ES-I3 (cell line): ENCODE data around the gene PRKACB.

Experiments
- H3K36me3 ChIP-seq: 2 replicates; pipeline ENCODE4 v1.6.1; 2013; ENCODE audit warnings: mild to moderate bottlenecking, low read length, control low read depth, moderate library complexity; ENCODE audit not compliant: insufficient read depth
- H3K4me1 ChIP-seq: 2 replicates; pipeline ENCODE4 v1.6.1; 2013; ENCODE audit warnings: mild to moderate bottlenecking, control low read depth, low read length; ENCODE audit not compliant: insufficient read depth
- H3K9ac ChIP-seq: 2 replicates; pipeline ENCODE4 v1.6.1; 2013; ENCODE audit warnings: low read depth, mild to moderate bottlenecking, low read length, moderate library complexity
- H3K9me3 ChIP-seq: 2 replicates; pipeline ENCODE4 v1.6.1; 2013; ENCODE audit warnings: mild to moderate bottlenecking, low read length, moderate library complexity; ENCODE audit not compliant: control insufficient read depth, insufficient read depth

Gene PRKACB

DNA sequence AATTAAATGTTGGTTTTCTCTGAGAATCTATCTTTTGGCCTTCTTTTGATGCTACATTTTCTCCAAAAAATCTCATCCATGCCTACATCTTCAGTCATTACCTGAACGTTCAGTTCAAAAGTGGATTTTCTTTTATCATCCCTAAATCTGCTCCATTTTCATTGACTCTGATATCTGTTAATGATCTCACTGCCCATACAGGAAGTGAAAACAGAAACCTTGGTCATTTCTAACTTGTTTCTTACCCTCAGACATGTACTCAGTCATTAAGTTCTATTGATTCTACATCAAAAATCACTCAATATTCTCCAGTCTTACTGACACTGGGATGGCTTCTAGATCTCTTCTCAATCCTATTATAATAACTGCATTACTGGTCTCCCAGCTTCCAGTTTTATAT is 22.7 kb downstream of the PRKACB start:
- Histone ChIP-seq H3K9me3 (no peaks in the 10 kb centered on the region), H3K4me1 (no peaks in the 10 kb centered on the region), H3K36me3 (no peaks in the 10 kb centered on the region), H3K9ac (no peak overlapping the region)

DNA sequence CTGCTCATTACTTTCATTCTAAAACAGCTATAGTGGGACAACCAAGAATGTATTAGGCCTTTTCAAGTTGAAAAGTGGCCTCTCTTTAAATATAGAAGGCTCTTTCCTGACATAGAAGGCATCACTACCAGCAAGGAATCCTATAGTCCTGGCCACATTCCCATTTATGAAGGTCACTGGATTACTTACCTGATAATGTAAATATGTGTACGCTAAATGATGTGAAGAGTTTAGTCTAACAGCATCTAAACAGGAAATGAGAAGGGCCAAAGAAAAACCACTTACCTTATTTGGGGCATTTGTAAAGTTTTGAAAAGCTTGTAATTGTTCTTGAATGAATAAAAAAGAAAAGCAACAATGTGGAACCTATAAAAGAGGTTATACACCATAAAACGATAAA is 24.7 kb downstream of the PRKACB start:
- Histone ChIP-seq H3K9me3 (no peaks in the 10 kb centered on the region), H3K9ac (no peak overlapping the region), H3K4me1 (peaks cover 7% of the 10 kb centered on the region; the same call in 1 of the 2 replicates), H3K36me3 (no peaks in the 10 kb centered on the region)

DNA sequence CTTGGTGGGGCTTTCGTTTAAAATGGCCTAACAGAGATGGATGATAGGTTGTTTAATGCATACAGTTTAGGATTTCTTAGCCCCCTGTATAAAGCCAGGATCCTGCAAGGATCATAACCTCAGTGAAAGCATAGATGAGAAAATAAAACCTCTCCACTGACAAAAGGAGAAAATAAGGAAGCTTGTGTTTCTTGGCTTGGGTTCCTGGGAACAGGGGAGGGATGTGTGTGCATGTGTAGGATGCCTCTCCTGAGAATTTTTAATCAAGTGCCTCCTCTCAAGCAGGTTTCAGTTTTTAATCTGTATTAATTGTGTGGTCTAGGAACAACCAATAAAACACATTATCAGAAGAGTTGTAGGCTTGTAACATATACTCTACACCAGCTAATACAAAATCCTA is 26.1 kb downstream of the PRKACB start:
- Histone ChIP-seq H3K9ac (no peak overlapping the region), H3K4me1 (peaks cover 11% of the 10 kb centered on the region), H3K36me3 (no peaks in the 10 kb centered on the region)

DNA sequence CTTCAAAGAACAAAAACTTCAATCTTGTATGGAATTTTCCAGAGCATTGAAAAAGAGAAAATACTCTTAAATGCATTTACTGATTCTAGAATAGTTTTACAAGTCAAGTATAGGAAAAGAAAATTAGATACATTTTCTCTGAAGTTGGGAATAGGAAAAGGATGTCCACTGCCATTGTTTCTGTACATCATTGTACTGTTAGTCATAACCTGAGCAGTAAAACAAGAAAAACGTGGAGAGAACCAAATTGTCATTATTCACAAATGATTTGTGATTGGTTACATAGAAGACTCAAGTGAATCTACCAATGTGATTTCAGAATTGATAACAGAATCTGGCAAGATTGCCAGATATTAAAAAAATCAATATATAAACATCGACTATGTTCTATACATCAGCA is 27.4 kb downstream of the PRKACB start:
- Histone ChIP-seq H3K9ac (no peak overlapping the region), H3K9me3 (no peaks in the 10 kb centered on the region)

More for the DNA sequence above, 26.1 kb downstream of the PRKACB start:
- no peaks in the 10 kb centered on the region for H3K9me3 ChIP-seq

DNA sequence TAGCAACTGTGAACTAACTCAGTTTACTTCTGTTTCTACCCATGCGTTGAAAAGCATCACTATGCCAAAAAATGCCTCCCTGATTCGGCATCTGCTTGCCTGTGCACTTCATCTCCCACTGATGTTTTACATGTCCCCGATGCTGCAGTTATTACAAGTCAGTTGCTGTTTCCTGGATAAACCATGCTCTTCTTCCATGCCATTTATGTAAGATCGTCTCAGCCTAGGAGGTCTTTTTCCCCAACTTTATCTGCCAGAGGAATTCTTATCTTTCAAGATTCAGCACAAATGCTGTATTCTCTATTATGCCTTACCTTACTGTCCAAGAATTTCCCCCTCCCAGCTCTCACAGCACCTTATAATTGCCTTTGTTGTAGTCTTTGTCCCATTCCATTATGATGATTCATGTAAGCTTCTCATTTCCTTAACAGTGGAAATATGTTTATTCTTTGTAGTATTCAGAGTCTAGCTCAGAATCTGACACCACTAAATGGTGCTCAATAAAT is 30.0 kb downstream of the PRKACB start:
- no peaks in the 10 kb centered on the region for H3K9me3 ChIP-seq
- H3K36me3 ChIP-seq = no peaks in the 10 kb centered on the region
- H3K9ac ChIP-seq = no peak overlapping the region
- H3K4me1 ChIP-seq = peaks cover 11% of the 10 kb centered on the region

More for the DNA sequence above, 27.4 kb downstream of the PRKACB start:
- H3K36me3 ChIP-seq = no peaks in the 10 kb centered on the region
- H3K4me1 ChIP-seq = peaks cover 11% of the 10 kb centered on the region

DNA sequence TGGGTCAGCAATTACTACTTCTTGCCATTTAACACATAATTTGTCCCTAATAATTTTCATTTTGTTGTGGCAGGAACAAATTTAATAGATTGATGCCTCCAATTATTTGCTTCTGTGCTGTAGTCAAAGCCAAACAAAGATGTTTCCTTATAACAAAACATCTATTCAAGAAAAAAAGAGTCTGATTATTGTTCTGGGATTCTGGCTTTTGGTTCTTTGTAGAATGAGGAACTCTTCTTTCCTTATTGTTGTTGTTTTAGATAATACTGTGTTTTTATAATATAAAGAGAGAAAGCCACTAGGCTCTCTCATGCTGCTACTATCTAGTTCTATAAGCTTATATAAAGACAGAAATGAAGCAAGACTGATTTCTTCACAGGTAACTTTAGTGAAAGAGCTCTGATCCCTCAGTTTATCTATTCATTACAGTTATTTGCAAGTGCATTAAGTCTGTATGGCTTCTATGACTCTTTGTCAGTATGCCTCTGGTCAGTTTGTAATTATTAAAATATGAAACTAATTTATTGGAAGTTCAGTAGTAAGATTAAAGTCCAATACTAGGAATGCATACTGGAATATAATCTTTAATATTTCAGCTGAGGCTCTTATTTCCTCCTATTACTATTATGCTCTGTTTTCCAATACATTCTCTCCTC is 37.4 kb downstream of the PRKACB start:
- Histone ChIP-seq H3K36me3 (no peaks in the 10 kb centered on the region), H3K9me3 (no peaks in the 10 kb centered on the region), H3K9ac (no peak overlapping the region), H3K4me1 (no peaks in the 10 kb centered on the region)

DNA sequence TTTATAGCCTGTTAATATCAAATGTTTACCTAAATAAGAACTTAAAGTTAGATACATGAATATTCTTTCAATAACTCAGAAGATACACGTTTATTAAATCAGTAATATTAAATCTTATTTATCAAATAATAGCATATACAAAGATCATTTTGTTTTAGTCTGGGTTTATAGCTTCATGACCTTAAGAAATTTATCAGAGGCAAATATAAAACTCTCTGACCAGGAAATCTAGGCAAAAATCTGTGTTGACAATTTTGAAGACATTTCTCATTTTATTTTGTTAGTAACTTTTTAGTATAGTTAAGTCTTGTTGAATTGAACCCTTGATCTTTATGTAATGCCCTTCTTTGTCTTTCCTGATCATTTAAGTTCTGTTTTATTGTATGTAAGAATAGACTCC is 46.4 kb downstream of the PRKACB start:
- H3K9me3 ChIP-seq = peaks cover 10% of the 10 kb centered on the region; the same call in 1 of the 2 replicates
- no peaks in the 10 kb centered on the region for H3K36me3 ChIP-seq
- no peaks in the 10 kb centered on the region for H3K4me1 ChIP-seq
- H3K9ac ChIP-seq = no peak overlapping the region

DNA sequence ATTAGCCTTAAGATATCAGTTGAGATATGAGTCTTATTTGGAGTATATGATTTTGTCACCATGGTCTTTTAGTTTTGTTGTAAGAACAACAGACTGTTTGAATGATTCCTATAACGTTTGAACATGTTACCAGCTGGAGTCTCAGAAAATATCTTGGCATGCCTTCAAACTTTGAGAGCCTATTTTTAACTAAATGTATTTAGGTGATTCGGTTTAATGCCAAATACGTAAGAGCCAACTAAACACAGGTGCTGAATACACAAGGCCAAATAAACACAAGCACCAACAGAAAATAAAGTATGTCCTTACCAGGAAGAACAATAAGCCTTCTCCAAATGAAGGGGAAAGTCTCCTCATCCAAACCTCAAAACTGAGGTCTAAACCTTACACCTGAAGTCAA is 48.6 kb downstream of the PRKACB start:
- Histone ChIP-seq H3K9ac (no peak overlapping the region), H3K4me1 (no peaks in the 10 kb centered on the region), H3K36me3 (no peaks in the 10 kb centered on the region), H3K9me3 (peaks cover 10% of the 10 kb centered on the region; the same call in 1 of the 2 replicates)

DNA sequence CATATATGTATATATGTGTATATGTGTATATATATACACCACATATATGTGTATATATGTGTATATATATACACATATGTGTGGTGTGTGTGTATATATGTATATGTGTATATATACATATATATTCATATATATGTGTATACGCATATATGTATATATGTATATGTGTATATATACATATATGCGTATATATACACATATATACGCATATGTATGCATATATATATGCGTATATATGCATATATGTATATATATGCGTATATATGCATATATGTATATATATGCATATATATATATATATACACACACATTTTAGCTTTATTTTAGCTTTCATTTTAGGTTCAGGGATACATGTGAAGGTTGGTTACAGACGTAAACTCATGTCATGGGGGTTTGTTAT is 54.8 kb downstream of the PRKACB start:
- H3K9me3 ChIP-seq = 0 out of 2 replicates have a peak, but pooled peaks cover under 1% of the 10 kb centered on the region
- no peaks in the 10 kb centered on the region for H3K4me1 ChIP-seq
- no peaks in the 10 kb centered on the region for H3K36me3 ChIP-seq
- no peak overlapping the region for H3K9ac ChIP-seq

DNA sequence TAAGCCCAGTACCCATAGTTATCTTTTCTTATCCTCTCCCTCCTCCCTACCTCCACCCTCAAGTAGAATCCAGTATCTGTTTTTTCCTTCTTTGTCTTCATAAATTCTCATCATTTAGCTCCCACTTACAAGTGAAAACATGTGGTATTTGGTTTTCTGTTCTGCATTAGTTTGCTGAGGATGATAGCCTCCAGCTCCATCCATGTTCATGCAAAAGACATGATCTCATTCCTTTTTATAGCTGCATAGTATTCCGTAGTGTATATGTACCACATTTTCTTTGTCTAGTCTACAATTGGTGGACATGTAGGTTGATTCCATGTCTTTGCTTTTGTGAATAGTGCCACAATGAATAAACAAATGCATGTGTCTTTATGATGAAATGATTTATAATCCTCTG is 55.2 kb downstream of the PRKACB start:
- no peaks in the 10 kb centered on the region for H3K9me3 ChIP-seq

DNA sequence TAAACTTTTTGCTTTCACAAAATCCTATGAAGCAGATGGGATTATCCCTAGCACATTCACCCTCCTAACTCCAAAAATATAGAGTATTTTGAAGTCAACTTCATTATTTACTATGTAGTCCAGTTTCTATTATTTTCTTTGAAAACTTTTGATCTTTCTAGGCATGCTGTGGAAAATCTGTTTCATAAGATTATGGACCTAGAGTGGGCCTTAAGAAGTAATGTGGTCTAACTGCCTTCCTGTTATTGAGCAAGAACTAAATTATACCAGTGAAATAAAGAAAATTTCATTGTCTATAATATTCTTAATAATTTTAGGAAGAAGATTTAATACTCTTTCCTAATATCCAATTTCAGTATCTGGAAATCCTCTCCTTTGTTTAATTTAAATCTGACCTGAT is 58.1 kb downstream of the PRKACB start:
- Histone ChIP-seq H3K4me1 (no peaks in the 10 kb centered on the region), H3K36me3 (no peaks in the 10 kb centered on the region), H3K9ac (no peak overlapping the region), H3K9me3 (no peaks in the 10 kb centered on the region)

More for the DNA sequence above, 55.2 kb downstream of the PRKACB start:
- H3K9ac ChIP-seq = no peak overlapping the region
- no peaks in the 10 kb centered on the region for H3K4me1 ChIP-seq
- H3K36me3 ChIP-seq = no peaks in the 10 kb centered on the region

DNA sequence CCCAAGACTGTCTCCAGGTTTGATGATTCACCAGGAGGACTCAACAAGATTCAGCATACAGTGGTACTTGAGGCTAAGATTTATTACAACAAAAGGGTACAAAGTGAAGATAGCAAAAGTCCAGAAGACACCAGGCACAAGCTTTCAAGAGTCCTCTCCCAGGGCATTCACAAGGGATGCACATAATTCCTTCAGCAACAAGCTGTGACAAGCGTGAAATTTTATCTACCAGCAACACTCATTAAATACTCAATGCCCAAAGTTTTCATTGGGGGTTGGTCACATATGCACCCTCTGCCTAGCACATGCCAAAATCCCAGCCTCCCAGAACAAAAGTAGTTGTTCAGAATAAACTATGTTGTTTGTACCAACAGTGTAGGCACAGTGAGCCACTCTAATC is 62.3 kb downstream of the PRKACB start:
- Histone ChIP-seq H3K36me3 (no peaks in the 10 kb centered on the region), H3K9ac (no peak overlapping the region), H3K4me1 (no peaks in the 10 kb centered on the region), H3K9me3 (no peaks in the 10 kb centered on the region)

DNA sequence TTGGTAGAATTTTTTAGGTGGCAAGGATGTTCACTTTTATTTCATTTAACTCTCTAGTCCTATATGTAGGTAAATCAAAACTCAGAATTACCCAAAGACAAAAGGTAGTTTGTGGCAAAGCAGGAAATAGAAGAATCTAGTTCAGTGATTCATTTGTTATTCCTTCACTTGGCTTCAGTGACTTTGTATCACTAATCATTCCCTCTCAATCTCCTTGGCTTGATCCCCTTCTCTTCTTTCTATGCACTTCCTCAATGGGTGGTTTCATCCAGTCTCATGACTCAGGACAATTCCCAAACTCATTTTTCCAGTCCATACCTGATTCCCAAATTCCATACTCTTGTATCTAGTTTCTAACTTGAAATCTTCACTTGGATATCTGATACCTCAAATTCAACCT is 64.9 kb downstream of the PRKACB start:
- Histone ChIP-seq H3K4me1 (no peaks in the 10 kb centered on the region), H3K36me3 (no peaks in the 10 kb centered on the region), H3K9me3 (no peaks in the 10 kb centered on the region), H3K9ac (no peak overlapping the region)

DNA sequence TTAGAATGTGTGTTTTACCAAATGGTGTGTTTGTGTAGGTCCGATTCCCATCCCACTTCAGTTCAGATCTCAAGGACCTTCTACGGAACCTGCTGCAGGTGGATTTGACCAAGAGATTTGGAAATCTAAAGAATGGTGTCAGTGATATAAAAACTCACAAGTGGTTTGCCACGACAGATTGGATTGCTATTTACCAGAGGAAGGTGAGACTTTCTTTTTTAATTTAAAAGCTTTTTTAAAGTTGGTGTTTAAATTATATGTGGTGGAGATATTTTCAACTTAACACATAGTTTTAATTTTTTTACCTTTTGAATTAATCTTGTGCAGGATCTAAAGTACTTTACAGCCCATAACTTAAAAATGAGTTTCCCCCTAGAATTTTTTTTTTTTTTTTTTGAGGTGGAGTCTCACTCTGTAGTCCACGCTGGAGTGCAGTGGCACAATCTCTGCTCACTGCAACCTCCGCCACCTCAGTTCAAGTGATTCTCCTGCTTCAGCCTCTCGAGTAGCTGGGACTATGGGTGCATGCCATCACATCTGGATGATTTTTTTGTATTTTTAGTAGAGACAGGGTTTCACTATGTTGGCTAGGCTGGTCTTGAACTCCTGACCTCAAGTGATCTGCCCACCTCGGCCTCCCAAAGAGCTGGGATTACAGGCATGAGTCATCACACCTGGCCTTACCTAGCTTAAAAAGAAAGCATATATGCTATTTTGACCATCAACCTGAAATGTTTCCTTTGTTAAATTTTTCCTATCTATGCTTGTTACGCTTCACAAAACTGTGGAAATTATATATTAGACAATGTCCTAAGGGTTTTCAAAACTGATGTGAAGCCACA is 70.3 kb downstream of the PRKACB start:
- H3K36me3 ChIP-seq = no peaks in the 10 kb centered on the region

DNA sequence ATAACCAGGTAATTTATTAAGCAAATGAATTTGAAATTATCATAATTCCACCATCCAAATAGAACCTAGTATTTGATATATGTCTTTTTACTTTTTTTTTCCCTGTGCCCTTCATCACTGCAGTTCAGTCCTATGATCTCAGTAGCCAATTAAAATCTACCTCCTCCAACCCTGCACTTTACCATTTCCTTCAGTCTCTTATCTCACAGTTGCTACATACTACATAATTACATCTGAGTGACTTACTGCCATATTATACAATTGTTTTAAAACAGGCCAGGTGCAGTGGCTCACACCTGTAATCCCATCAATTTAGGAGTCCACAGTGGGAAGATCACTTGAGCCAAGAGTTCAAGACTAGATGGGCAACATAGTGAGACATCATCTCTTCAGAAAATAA is 73.2 kb downstream of the PRKACB start:
- Histone ChIP-seq H3K36me3 (no peaks in the 10 kb centered on the region), H3K4me1 (no peaks in the 10 kb centered on the region), H3K9ac (no peak overlapping the region), H3K9me3 (no peaks in the 10 kb centered on the region)

More for the DNA sequence above, 70.3 kb downstream of the PRKACB start:
- no peaks in the 10 kb centered on the region for H3K4me1 ChIP-seq
- H3K9me3 ChIP-seq = no peaks in the 10 kb centered on the region
- no peak overlapping the region for H3K9ac ChIP-seq
